H1 (cell line): ENCODE measurements around the gene CYLD. TPM values are rescaled to one million over a fixed set of nuclear protein-coding genes. Genes with fewer than 3 reads are reported as not detected.

Experiments
- CHD7 ChIP-seq: fragments of 300-600 bp; sonication (generic); IDR thresholded peaks from 2 replicates; pipeline ENCODE4 v1.7.1; 2012; ENCODE audit warnings: low read length, moderate library complexity, mild to moderate bottlenecking, inconsistent platforms; ENCODE audit not compliant: insufficient replicate concordance
- HDAC2 ChIP-seq, 2 experiments: fragments of 300-600 bp in 1 of 2; sonication (generic) in 1 of 2; IDR thresholded peaks; 2 replicates each; pipeline ENCODE4 v1.6.1; 2011 to 2012; ENCODE audit warnings: low read depth in 2 of 2, low read length in 2 of 2, mild to moderate bottlenecking in 2 of 2, moderate library complexity in 2 of 2, borderline replicate concordance in 1 of 2, inconsistent platforms in 1 of 2
- TCF12 ChIP-seq: IDR thresholded peaks from 2 replicates; pipeline ENCODE4 v1.6.1; 2011; ENCODE audit warnings: low read depth, mild to moderate bottlenecking, low read length
- USF2 ChIP-seq: IDR thresholded peaks from 2 replicates; pipeline ENCODE4 v1.6.1; 2011; ENCODE audit warnings: low read length, improper control_type of control experiment
- polyA plus RNA-seq, 7 experiments: library from polyadenylated mRNA; depleted of rRNA in 3 of 7; stranded (reverse) in 5 of 7; unstranded in 2 of 7; fragments of >200 nt in 5 of 7; fragments of 200-250 nt in 2 of 7; gene quantifications; 1 replicate in 5 of 7; 2 replicates in 1 of 7; 4 replicates in 1 of 7; pipeline versions ENCODE4 v1.2.1 to v1.2.3, GENCODE V29; 2011 to 2013; ENCODE audit warnings: missing spikeins in 2 of 7, mixed read lengths in 2 of 7
- total RNA-seq: library from RNA; stranded (reverse); fragmentation: NEBNext Ultra II Directional; extraction: Animal tissue kit (Norgen Biotek cat#: 25700); gene quantifications from 2 replicates; pipeline ENCODE4 v1.2.1, GENCODE V29; 2021

CYLD gene
- total and polyA plus RNA-seq, 2 of the 8 experiments (the other 6 are each of a cell fraction or from before 2014, with no cell fraction given): 3.7 to 18.8 TPM

- TF ChIP-seq CHD7 (no peak), TCF12 (no peak), HDAC2 (IDR thresholded peaks at IDR 0.05; ENCODE audit: borderline replicate concordance in 1 of 2, low read depth in 2 of 2, low read length in 2 of 2) (no peak), USF2 (no peak)
Observed at GRCh38 chr16:50705436-50706110, 36.3 kb upstream of the CYLD start (continued).
